Measurements from ENCODE around the gene SPIRE2.

The SPIRE2 gene

GRCh38 chr16:89864527-89864820 lies 36.2 kb downstream of the SPIRE2 start:
- Histone ChIP-seq H3K4me3 (ENCODE audit: low read depth in 1 of 2, low read length in 2 of 2) (no peak overlapping the region), H3K27me3 (ENCODE audit: insufficient read depth, low read length, poor library complexity) (no peaks in the 10 kb centered on the region), H2AFZ (ENCODE audit: low read depth, low read length) (no peak overlapping the region), H3K36me3 (ENCODE audit: insufficient read depth, low read length) (no peaks in the 10 kb centered on the region), H3K4me1 (ENCODE audit: insufficient read depth, low read length) (peaks cover 25% of the 10 kb centered on the region), H3K4me2 (ENCODE audit: insufficient read depth, low read length) (no peak overlapping the region), H3K9ac (ENCODE audit: low read depth, low read length) (no peak overlapping the region), H3K9me3 (ENCODE audit: insufficient read depth, low read length, severe bottlenecking) (peaks cover 5% of the 10 kb centered on the region), H4K20me1 (ENCODE audit: insufficient read depth, low read length) (peaks cover 2% of the 10 kb centered on the region; the same call in 1 of the 2 replicates), H3K27ac (ENCODE audit: low read length) (peak overlapping the region; percentile 62; the same call in 1 of the 2 replicates), H3K79me2 (ENCODE audit: insufficient read depth, low read length) (no peaks in the 10 kb centered on the region)
- TF ChIP-seq EZH2 (IDR thresholded peaks at IDR 0.05; ENCODE audit: borderline replicate concordance, low read depth, low read length, severe bottlenecking), result no peak
- no peak for TF ChIP-seq CTCF (IDR thresholded peaks at IDR 0.05; ENCODE audit: borderline replicate concordance, extremely low read depth, low read length, poor library complexity, severe bottlenecking)
- no peak for ATAC-seq (ENCODE audit: insufficient read depth, low read depth)
- no peak for DNase-seq

DNA sequence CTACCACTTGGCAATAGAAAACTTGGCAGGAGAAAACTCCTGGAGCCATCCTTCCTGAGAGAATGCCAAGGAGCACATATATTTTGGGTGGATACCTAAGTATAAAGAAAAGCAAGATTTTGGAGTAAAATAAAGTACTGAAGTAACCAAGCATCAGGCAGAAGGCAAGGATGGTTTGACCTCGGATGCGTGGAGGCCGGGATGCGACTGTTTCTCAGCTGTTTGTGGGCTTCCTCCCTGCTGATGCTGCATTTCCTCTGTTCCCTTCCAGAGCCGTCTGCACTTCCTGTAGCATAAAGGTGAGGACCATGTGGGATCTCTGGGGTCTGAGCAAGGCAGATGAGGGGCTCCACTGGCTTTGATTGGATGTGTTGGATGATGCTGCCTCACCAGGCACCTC lies 39.6 kb downstream of the SPIRE2 start:
- Histone ChIP-seq H3K9ac (ENCODE audit: low read depth, low read length) (no peak overlapping the region), H3K4me1 (ENCODE audit: insufficient read depth, low read length) (peaks cover 28% of the 10 kb centered on the region), H3K27me3 (ENCODE audit: insufficient read depth, low read length, poor library complexity) (no peaks in the 10 kb centered on the region), H3K4me2 (ENCODE audit: insufficient read depth, low read length) (no peak overlapping the region), H3K79me2 (ENCODE audit: insufficient read depth, low read length) (peaks cover 5% of the 10 kb centered on the region), H2AFZ (ENCODE audit: low read depth, low read length) (no peak overlapping the region), H3K36me3 (ENCODE audit: insufficient read depth, low read length) (no peaks in the 10 kb centered on the region), H4K20me1 (ENCODE audit: insufficient read depth, low read length) (peaks cover 2% of the 10 kb centered on the region; the same call in 1 of the 2 replicates), H3K4me3 (ENCODE audit: low read depth in 1 of 2, low read length in 2 of 2) (no peak overlapping the region), H3K27ac (ENCODE audit: low read length) (no peak overlapping the region), H3K9me3 (ENCODE audit: insufficient read depth, low read length, severe bottlenecking) (peaks cover 5% of the 10 kb centered on the region)
- no peak for ATAC-seq (ENCODE audit: insufficient read depth, low read depth)
- no peak for TF ChIP-seq CTCF (IDR thresholded peaks at IDR 0.05; ENCODE audit: borderline replicate concordance, extremely low read depth, low read length, poor library complexity, severe bottlenecking)
- no peak for TF ChIP-seq EZH2 (IDR thresholded peaks at IDR 0.05; ENCODE audit: borderline replicate concordance, low read depth, low read length, severe bottlenecking)
- no peak for DNase-seq

- Histone ChIP-seq H3K36me3 (ENCODE audit: insufficient read depth, low read length) (peaks cover 8% of the 10 kb centered on the region), H3K4me2 (ENCODE audit: insufficient read depth, low read length) (no peak overlapping the region), H3K9me3 (ENCODE audit: insufficient read depth, low read length, severe bottlenecking) (peaks cover 12% of the 10 kb centered on the region), H3K4me1 (ENCODE audit: insufficient read depth, low read length) (peaks cover 24% of the 10 kb centered on the region), H3K27ac (ENCODE audit: low read length) (no peak overlapping the region), H3K4me3 (ENCODE audit: low read depth in 1 of 2, low read length in 2 of 2) (no peak overlapping the region), H3K9ac (ENCODE audit: low read depth, low read length) (no peak overlapping the region), H3K79me2 (ENCODE audit: insufficient read depth, low read length) (peaks cover 22% of the 10 kb centered on the region), H2AFZ (ENCODE audit: low read depth, low read length) (no peak overlapping the region), H3K27me3 (ENCODE audit: insufficient read depth, low read length, poor library complexity) (no peaks in the 10 kb centered on the region), H4K20me1 (ENCODE audit: insufficient read depth, low read length) (peaks cover 6% of the 10 kb centered on the region)
- ATAC-seq (ENCODE audit: insufficient read depth, low read depth), result no peak
- TF ChIP-seq EZH2 (IDR thresholded peaks at IDR 0.05; ENCODE audit: borderline replicate concordance, low read depth, low read length, severe bottlenecking), result no peak
- TF ChIP-seq CTCF (IDR thresholded peaks at IDR 0.05; ENCODE audit: borderline replicate concordance, extremely low read depth, low read length, poor library complexity, severe bottlenecking), result no peak
- no peak for DNase-seq
These were observed 41.6 kb downstream of the SPIRE2 start for GRCh38 chr16:89869911-89870310.

GRCh38 chr16:89870440-89870839 lies 42.2 kb downstream of the SPIRE2 start:
- H3K27ac ChIP-seq (ENCODE audit: low read length), result no peak overlapping the region
- H3K79me2 ChIP-seq (ENCODE audit: insufficient read depth, low read length), result peaks cover 27% of the 10 kb centered on the region
- H2AFZ ChIP-seq (ENCODE audit: low read depth, low read length), result no peak overlapping the region
- peaks cover 27% of the 10 kb centered on the region for H3K4me1 ChIP-seq (ENCODE audit: insufficient read depth, low read length)
- H3K27me3 ChIP-seq (ENCODE audit: insufficient read depth, low read length, poor library complexity), result no peaks in the 10 kb centered on the region
- H3K4me3 ChIP-seq (ENCODE audit: low read depth in 1 of 2, low read length in 2 of 2), result no peak overlapping the region
- H3K9ac ChIP-seq (ENCODE audit: low read depth, low read length), result no peak overlapping the region
- no peak for TF ChIP-seq CTCF (IDR thresholded peaks at IDR 0.05; ENCODE audit: borderline replicate concordance, extremely low read depth, low read length, poor library complexity, severe bottlenecking)
- no peak for TF ChIP-seq EZH2 (IDR thresholded peaks at IDR 0.05; ENCODE audit: borderline replicate concordance, low read depth, low read length, severe bottlenecking)
- DNase-seq, result no peak
- peaks cover 16% of the 10 kb centered on the region for H3K9me3 ChIP-seq (ENCODE audit: insufficient read depth, low read length, severe bottlenecking)
- peaks cover 13% of the 10 kb centered on the region for H3K36me3 ChIP-seq (ENCODE audit: insufficient read depth, low read length)
- H3K4me2 ChIP-seq (ENCODE audit: insufficient read depth, low read length), result no peak overlapping the region
- no peak for ATAC-seq (ENCODE audit: insufficient read depth, low read depth)
- peaks cover 9% of the 10 kb centered on the region for H4K20me1 ChIP-seq (ENCODE audit: insufficient read depth, low read length)
